Neural cell (in vitro differentiated cells): ENCODE measurements around the gene RTF1.

ENCODE experiments used
- CTCF ChIP-seq: fragments of 450-650 bp; IDR thresholded peaks from 2 replicates; pipeline ENCODE4 v1.5.1; 2014; ENCODE audit warnings: antibody characterized with exemption, mild to moderate bottlenecking, moderate library complexity; ENCODE audit not compliant: poor library complexity, severe bottlenecking
- EP300 ChIP-seq: fragments of 450-650 bp; conservative IDR thresholded peaks from 2 replicates; pipeline ENCODE4 v1.6.1; 2014; ENCODE audit warnings: antibody characterized with exemption, mild to moderate bottlenecking, moderate library complexity; ENCODE audit not compliant: poor library complexity, severe bottlenecking
- EZH2 ChIP-seq: fragments of 200-600, 300-800 bp; shearing (Covaris generic), sonication (generic); IDR thresholded peaks from 2 replicates; pipeline ENCODE4 v1.6.1; 2014; ENCODE audit warnings: antibody characterized with exemption, low read length, borderline replicate concordance, mild to moderate bottlenecking; ENCODE audit not compliant: insufficient read depth, poor library complexity, severe bottlenecking
- MXI1 ChIP-seq: fragments of 450-650 bp; conservative IDR thresholded peaks from 2 replicates; pipeline ENCODE4 v1.6.1; 2014; ENCODE audit warnings: antibody characterized with exemption, mild to moderate bottlenecking; ENCODE audit not compliant: poor library complexity, severe bottlenecking
- POLR2AphosphoS5 ChIP-seq: IDR thresholded peaks from 2 replicates; pipeline ENCODE4 v1.6.1; 2012
- RAD21 ChIP-seq: fragments of 450-650 bp; conservative IDR thresholded peaks from 2 replicates; pipeline ENCODE4 v1.6.1; 2014; ENCODE audit warnings: antibody characterized with exemption, mild to moderate bottlenecking, moderate library complexity
- REST ChIP-seq: IDR thresholded peaks from 2 replicates; pipeline ENCODE4 v1.6.1; 2012; ENCODE audit warnings: borderline replicate concordance
- SMC3 ChIP-seq: fragments of 450-650 bp; conservative IDR thresholded peaks from 2 replicates; pipeline ENCODE4 v1.6.1; 2014; ENCODE audit warnings: antibody characterized with exemption, mild to moderate bottlenecking, moderate library complexity; ENCODE audit not compliant: poor library complexity
- TAF1 ChIP-seq: IDR thresholded peaks from 2 replicates; pipeline ENCODE4 v1.6.1; 2012; ENCODE audit warnings: low read depth

DNA sequence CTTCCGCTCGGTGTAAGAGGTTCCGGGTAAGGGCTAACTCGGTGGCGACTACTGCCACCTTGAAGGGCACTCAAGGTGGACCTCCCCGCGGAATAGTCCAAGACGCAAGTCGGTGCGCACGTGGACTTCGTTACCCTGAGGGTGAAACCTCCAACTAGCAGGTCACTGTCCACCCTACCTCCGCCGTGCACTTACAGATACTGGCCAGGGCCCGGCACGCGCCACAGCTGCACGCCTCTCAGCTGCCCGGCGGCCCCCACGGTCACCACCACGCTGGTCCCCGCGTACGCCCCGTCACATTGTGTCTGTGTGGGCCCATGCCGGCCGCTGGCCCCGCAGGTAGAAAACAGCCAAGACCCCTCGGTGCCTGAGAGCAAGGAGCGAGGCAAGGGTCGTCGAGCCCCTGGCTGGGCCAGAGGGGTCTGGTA, 95.6 kb downstream of the RTF1 start:
- no peak for TF ChIP-seq CTCF
- no peak for TF ChIP-seq EZH2
- no peak for TF ChIP-seq EP300
- no peak for TF ChIP-seq POLR2AphosphoS5
- no peak for TF ChIP-seq TAF1
- no peak for TF ChIP-seq RAD21
- TF ChIP-seq REST, result no peak
- no peak for TF ChIP-seq SMC3
- TF ChIP-seq MXI1, result no peak
